Smooth muscle cell of the brain vasculature (primary cell): ENCODE data around the gene OSBPL6.
"Not testable (repeated sequence)": the region's sequence is repeated elsewhere in the genome, so short reads cannot be mapped to it uniquely, and the experiment has no call there.

ENCODE experiments used
- DNase-seq: peaks from one replicate; pipeline ENCODE4 v3.0.0-alpha.2; 2012; ENCODE audit warnings: low read depth, low spot score

OSBPL6 gene

GRCh38 chr2:178401994-178402437 is 207.7 kb downstream of the OSBPL6 start:
- DNase-seq: no peak

- no peak for DNase-seq
Observed at GRCh38 chr2:178403671-178404306, 209.5 kb downstream of the OSBPL6 start.

GRCh38 chr2:178404368-178404767 is 210.1 kb downstream of the OSBPL6 start:
- DNase-seq: no peak

GRCh38 chr2:178409261-178409660 is 214.9 kb downstream of the OSBPL6 start:
- no peak for DNase-seq

GRCh38 chr2:178412047-178412446 is 217.7 kb downstream of the OSBPL6 start:
- no peak for DNase-seq

GRCh38 chr2:178412453-178412852 is 218.1 kb downstream of the OSBPL6 start:
- not testable (repeated sequence) for DNase-seq

GRCh38 chr2:178413472-178414265 is 219.4 kb downstream of the OSBPL6 start:
- no peak for DNase-seq

- DNase-seq: peak; percentile 89
Observed at GRCh38 chr2:178414266-178415247, 220.2 kb downstream of the OSBPL6 start.

GRCh38 chr2:178415979-178416378 is 221.7 kb downstream of the OSBPL6 start:
- DNase-seq: no peak

- DNase-seq: no peak
Observed at GRCh38 chr2:178417916-178418315, 223.6 kb downstream of the OSBPL6 start.

- DNase-seq: no peak
Observed at GRCh38 chr2:178418426-178418825, 224.1 kb downstream of the OSBPL6 start.

GRCh38 chr2:178419123-178419522 is 224.8 kb downstream of the OSBPL6 start:
- no peak for DNase-seq

GRCh38 chr2:178420463-178420999 is 226.2 kb downstream of the OSBPL6 start:
- DNase-seq: no peak

- no peak for DNase-seq
Observed at GRCh38 chr2:178422097-178422496, 227.8 kb downstream of the OSBPL6 start.

- not testable (repeated sequence) for DNase-seq
Observed at GRCh38 chr2:178423746-178424145, 229.4 kb downstream of the OSBPL6 start.

- no peak for DNase-seq
Observed at GRCh38 chr2:178425255-178425827, 231.0 kb downstream of the OSBPL6 start.

GRCh38 chr2:178426388-178426787 is 232.1 kb downstream of the OSBPL6 start:
- DNase-seq: no peak

GRCh38 chr2:178427458-178427857 is 233.1 kb downstream of the OSBPL6 start:
- no peak for DNase-seq

GRCh38 chr2:178428396-178428806 is 234.1 kb downstream of the OSBPL6 start:
- no peak for DNase-seq

GRCh38 chr2:178429336-178429735 is 235.0 kb downstream of the OSBPL6 start:
- no peak for DNase-seq

GRCh38 chr2:178436662-178437061 is 242.3 kb downstream of the OSBPL6 start:
- DNase-seq: no peak
